Small intestine (tissue), 7 donors: Measurements from ENCODE around the gene OR4C45. TPM values are rescaled to one million over a fixed set of nuclear protein-coding genes. Genes with fewer than 3 reads are reported as not detected.

Experiments used
- DNase-seq, 2 donors: peaks; one replicate each; pipeline versions ENCODE4 v3.0.0 to v3.0.0-alpha.2; 2013
- FAIRE-seq: peaks from 2 replicates; lab custom pipeline; 2012; peaks lifted over from hg19 to GRCh38; lab: Jason Lieb, UNC
- H3K27ac ChIP-seq, 3 donors: one replicate each; pipeline ENCODE4 v1.5.1; 2013; ENCODE audit warnings: low read length in 2 of 3, mild to moderate bottlenecking in 2 of 3, control low read depth in 1 of 3, inconsistent platforms in 1 of 3, low read depth in 1 of 3, moderate library complexity in 1 of 3
- H3K27me3 ChIP-seq, 3 donors: one replicate each; pipeline ENCODE4 v1.6.1; 2013; ENCODE audit warnings: low read length in 3 of 3, inconsistent platforms in 1 of 3; ENCODE audit not compliant: control insufficient read depth in 3 of 3, insufficient read depth in 3 of 3
- H3K36me3 ChIP-seq, 3 donors: one replicate each; pipeline ENCODE4 v1.6.1; 2013; ENCODE audit warnings: low read length in 3 of 3, inconsistent platforms in 1 of 3, low read depth in 1 of 3, mild to moderate bottlenecking in 1 of 3, moderate library complexity in 1 of 3; ENCODE audit not compliant: control insufficient read depth in 3 of 3, insufficient read depth in 2 of 3
- H3K4me1 ChIP-seq, 3 donors: one replicate each; pipeline ENCODE4 v1.6.1; 2013; ENCODE audit warnings: low read length in 2 of 3, inconsistent platforms in 1 of 3, low read depth in 1 of 3, mild to moderate bottlenecking in 1 of 3, moderate library complexity in 1 of 3; ENCODE audit not compliant: control insufficient read depth in 3 of 3, insufficient read depth in 2 of 3
- H3K4me3 ChIP-seq, 3 donors: one replicate each; pipeline ENCODE4 v1.5.1; 2013; ENCODE audit warnings: low read length in 3 of 3, control low read depth in 1 of 3, inconsistent platforms in 1 of 3, low read depth in 1 of 3, mild to moderate bottlenecking in 1 of 3, moderate library complexity in 1 of 3
- H3K9me3 ChIP-seq, 2 donors: one replicate each; pipeline ENCODE4 v1.6.1; 2013; ENCODE audit warnings: low read depth in 1 of 2, low read length in 1 of 2; ENCODE audit not compliant: control insufficient read depth in 2 of 2, insufficient read depth in 1 of 2
- polyA plus RNA-seq, 4 donors: library from polyadenylated mRNA; stranded (reverse) in 3 of 4; unstranded in 1 of 4; fragments of 200-250 nt in 3 of 4; fragments of 120-200 nt in 1 of 4; gene quantifications; one replicate each; pipeline versions ENCODE4 v1.2.1 to v1.2.3, GENCODE V29; 2013
- donor health status: healthy with polysubstance abuse.
- donor health status: control.
- donor health status: control.
- donor health status: Bipolar disorder and iron deficiency.
- donor health status: healthy.

The OR4C45 gene
- polyA plus RNA-seq, 4 donors, result not detected

- Histone ChIP-seq H3K4me1 (no peaks in the 10 kb centered on the region), H3K27me3 (no peaks in the 10 kb centered on the region), H3K9me3 (peaks cover 0 to 65% of the 10 kb centered on the region in 2 donors), H3K27ac (no peak overlapping the region), H3K4me3 (no peak overlapping the region), H3K36me3 (no peaks in the 10 kb centered on the region)
- FAIRE-seq, result no peak
- no peak for DNase-seq
These were observed 47.6 kb downstream of the OR4C45 start for GRCh38 chr11:50080256-50080655.

Other genes with a start within 250 kb of the OR4C45 start
- gene OR4C13, start 80.5 kb upstream of the OR4C45 start, polyA plus RNA-seq, result not detected
- gene OR4C12, start 50.3 kb upstream of the OR4C45 start, polyA plus RNA-seq, result not detected